Ammon's horn (tissue), 1 donor: Measurements from ENCODE around the gene ITGA8.
"Not testable (repeated sequence)": the region's sequence is repeated elsewhere in the genome, so short reads cannot be mapped to it uniquely, and the experiment has no call there.

ENCODE experiments used
- DNase-seq: peaks from one replicate; pipeline ENCODE4 v3.0.0-alpha.2; 2016; ENCODE audit warnings: low spot score

Gene ITGA8

GRCh38 chr10:15719899-15720634, at the start of gene ITGA8:
ITGA8 (minus strand) TSS chr10:15719922; CDS start chr10:15719771, 151 bp downstream.
- DNase-seq: peak; percentile 30

GRCh38 chr10:15764892-15765454, 45.3 kb upstream of the ITGA8 start:
- no peak for DNase-seq

GRCh38 chr10:15763006-15763405, 43.3 kb upstream of the ITGA8 start:
- no peak for DNase-seq

- not testable (repeated sequence) for DNase-seq
These were observed 42.5 kb upstream of the ITGA8 start for GRCh38 chr10:15762239-15762638.

- DNase-seq: not testable (repeated sequence)
These were observed 41.5 kb upstream of the ITGA8 start for GRCh38 chr10:15761224-15761623.

GRCh38 chr10:15760681-15761080, 41.0 kb upstream of the ITGA8 start:
- DNase-seq: no peak

- DNase-seq: no peak
These were observed 39.5 kb upstream of the ITGA8 start for GRCh38 chr10:15759265-15759664.

GRCh38 chr10:15758618-15759017, 38.9 kb upstream of the ITGA8 start:
- DNase-seq: no peak

GRCh38 chr10:15754937-15755336, 35.2 kb upstream of the ITGA8 start:
- peak; percentile 20 for DNase-seq

- no peak for DNase-seq
These were observed 31.3 kb upstream of the ITGA8 start for GRCh38 chr10:15751046-15751445.

- no peak for DNase-seq
These were observed 28.4 kb upstream of the ITGA8 start for GRCh38 chr10:15748126-15748525.

- DNase-seq: no peak
These were observed 27.9 kb upstream of the ITGA8 start for GRCh38 chr10:15747632-15748031.

GRCh38 chr10:15745751-15746150, 26.0 kb upstream of the ITGA8 start:
- DNase-seq: no peak

GRCh38 chr10:15744217-15744865, 24.6 kb upstream of the ITGA8 start:
- peak; percentile 52 for DNase-seq

GRCh38 chr10:15743443-15743842, 23.7 kb upstream of the ITGA8 start:
- no peak for DNase-seq

GRCh38 chr10:15742836-15743235, 23.1 kb upstream of the ITGA8 start:
- no peak for DNase-seq

- DNase-seq: no peak
These were observed 22.4 kb upstream of the ITGA8 start for GRCh38 chr10:15742102-15742501.

- DNase-seq: no peak
These were observed 21.9 kb upstream of the ITGA8 start for GRCh38 chr10:15741581-15741980.

GRCh38 chr10:15740261-15740660, 20.5 kb upstream of the ITGA8 start:
- no peak for DNase-seq

GRCh38 chr10:15739254-15739970, 19.7 kb upstream of the ITGA8 start:
- DNase-seq: no peak

GRCh38 chr10:15738270-15738925, 18.7 kb upstream of the ITGA8 start:
- DNase-seq: peak; percentile 26

GRCh38 chr10:15737656-15738055, 17.9 kb upstream of the ITGA8 start:
- no peak for DNase-seq
